Measurements from ENCODE around the gene PLA2G2D. TPM values are rescaled to one million over a fixed set of nuclear protein-coding genes. Genes with fewer than 3 reads are reported as not detected.

Gene PLA2G2D
- total RNA-seq, 3 donors from 2014 or later (not counting 1 experiment from before 2014, with no cell fraction given), result not detected

DNA sequence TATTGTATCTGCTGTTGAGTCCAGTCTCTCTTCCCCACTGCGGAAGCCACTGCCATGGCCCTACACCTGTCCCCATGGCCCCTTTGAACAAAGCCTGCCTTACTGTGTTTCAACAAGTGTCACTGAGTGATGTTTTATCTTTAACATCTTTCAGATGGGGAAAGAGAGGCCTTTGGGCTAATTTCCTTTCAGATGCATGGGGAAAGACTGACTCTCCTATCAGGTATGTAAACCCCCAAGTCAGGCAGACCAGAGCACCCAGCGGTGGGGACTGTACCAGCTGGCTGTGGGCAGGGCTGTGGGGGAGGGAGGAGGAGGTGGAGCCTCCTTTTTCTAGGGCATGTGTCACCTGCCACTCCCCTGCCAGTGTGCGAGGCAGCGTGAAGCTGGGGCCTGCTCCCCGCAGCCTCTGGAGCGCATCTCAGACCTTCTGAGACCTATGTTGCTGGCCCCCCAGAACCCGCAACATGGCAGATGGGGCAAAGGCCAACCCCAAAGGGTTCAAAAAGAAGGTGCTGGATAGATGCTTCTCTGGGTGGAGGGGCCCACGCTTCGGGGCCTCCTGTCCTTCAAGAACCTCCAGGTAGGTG is 19.7 kb upstream of the PLA2G2D start, which contains the start of gene PLA2G2F:
PLA2G2F (plus strand) TSS at position 363 of the 590 bp plus-strand sequence; CDS start at position 468, 105 bp downstream.
- Mint-ChIP-seq H3K27me3 (ENCODE audit: low read depth in 2 of 2) (peaks cover 4 to 11% of the 10 kb centered on the region in 2 donors), H3K36me3 (no peaks in the 10 kb centered on the region), H3K27ac (no peak within 1 kb of the TSS), H3K9me3 (no peaks in the 10 kb centered on the region), H3K4me1 (no peaks in the 10 kb centered on the region), H3K4me3 (no peak within 1 kb of the TSS)
- H3K9me3 ChIP-seq (ENCODE audit: control insufficient read depth, insufficient read depth, low read length), result no peaks in the 10 kb centered on the region
- ATAC-seq (no peak), DNase-seq (no peak)
- no peak for TF ChIP-seq CTCF (IDR thresholded peaks at IDR 0.05)
- no peak within 1 kb of the TSS for H3K4me3 ChIP-seq (ENCODE audit: low read length)
- no peaks in the 10 kb centered on the region for H3K4me1 ChIP-seq (ENCODE audit: control insufficient read depth, insufficient read depth, low read length)
- H3K27ac ChIP-seq (ENCODE audit: low read length), result no peak within 1 kb of the TSS
- peaks cover 2% of the 10 kb centered on the region for H3K27me3 ChIP-seq (ENCODE audit: control insufficient read depth, insufficient read depth, low read length)
- no peaks in the 10 kb centered on the region for H3K36me3 ChIP-seq (ENCODE audit: control insufficient read depth, insufficient read depth, low read length)
- intact Hi-C loops (cut with micrococcal nuclease), result no loop called here
- WGBS (ENCODE audit: insufficient coverage), result 82% methylated on average over 9 of the region's 9 CpGs

GRCh38 chr1:20138346-20138745 is 19.0 kb upstream of the PLA2G2D start:
- Histone ChIP-seq H3K27ac (ENCODE audit: low read length) (no peak overlapping the region), H3K27me3 (ENCODE audit: control insufficient read depth, insufficient read depth, low read length) (peaks cover 2% of the 10 kb centered on the region), H3K36me3 (ENCODE audit: control insufficient read depth, insufficient read depth, low read length) (no peaks in the 10 kb centered on the region), H3K4me3 (ENCODE audit: low read length) (no peak overlapping the region), H3K4me1 (ENCODE audit: control insufficient read depth, insufficient read depth, low read length) (no peaks in the 10 kb centered on the region), H3K9me3 (ENCODE audit: control insufficient read depth, insufficient read depth, low read length) (no peaks in the 10 kb centered on the region)
- H3K9me3 Mint-ChIP-seq, result no peaks in the 10 kb centered on the region
- H3K4me3 Mint-ChIP-seq, result no peak overlapping the region
- H3K27me3 Mint-ChIP-seq (ENCODE audit: low read depth in 2 of 2), result peaks cover 7 to 15% of the 10 kb centered on the region in 2 donors
- no peaks in the 10 kb centered on the region for H3K4me1 Mint-ChIP-seq
- whole genome bisulfite sequencing (ENCODE audit: insufficient coverage), result 92% methylated on average over 6 of the region's 6 CpGs
- ATAC-seq (no peak), DNase-seq (no peak)
- H3K27ac Mint-ChIP-seq, result no peak overlapping the region
- intact Hi-C loops (cut with micrococcal nuclease), result no loop called here
- no peak for TF ChIP-seq CTCF (IDR thresholded peaks at IDR 0.05)
- H3K36me3 Mint-ChIP-seq, result no peaks in the 10 kb centered on the region

DNA sequence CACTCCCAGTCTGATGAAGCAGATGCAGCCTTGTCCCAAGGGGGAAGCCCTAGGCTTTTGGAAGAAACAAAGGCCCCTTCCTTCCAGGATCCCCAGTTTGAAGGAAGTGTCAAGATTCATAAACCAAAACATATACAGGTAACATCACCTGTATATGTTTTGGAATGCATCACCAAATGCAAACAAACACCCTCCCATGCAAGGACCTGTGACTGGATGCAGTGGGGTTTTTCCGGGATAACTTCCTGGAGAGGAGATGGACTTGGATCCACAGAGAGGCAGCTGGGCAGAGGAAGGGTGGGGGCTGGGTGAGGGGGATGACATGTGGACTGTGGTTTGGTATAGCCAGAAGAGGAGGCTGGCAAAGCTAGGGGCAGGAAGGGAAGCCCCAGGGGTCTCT is 18.3 kb upstream of the PLA2G2D start:
- intact Hi-C loops (cut with micrococcal nuclease), result no loop called here
- no peaks in the 10 kb centered on the region for H3K4me1 ChIP-seq (ENCODE audit: control insufficient read depth, insufficient read depth, low read length)
- ATAC-seq, result no peak
- H3K27ac ChIP-seq (ENCODE audit: low read length), result no peak overlapping the region
- TF ChIP-seq CTCF (IDR thresholded peaks at IDR 0.05), result no peak
- no peaks in the 10 kb centered on the region for H3K9me3 ChIP-seq (ENCODE audit: control insufficient read depth, insufficient read depth, low read length)
- DNase-seq, result no peak
- 90% methylated on average over 1 of the region's 1 CpG for WGBS (ENCODE audit: insufficient coverage)
- Mint-ChIP-seq H3K9me3 (no peaks in the 10 kb centered on the region), H3K36me3 (no peaks in the 10 kb centered on the region), H3K4me1 (no peaks in the 10 kb centered on the region), H3K4me3 (no peak overlapping the region), H3K27me3 (ENCODE audit: low read depth in 2 of 2) (peaks cover 7 to 15% of the 10 kb centered on the region in 2 donors), H3K27ac (no peak overlapping the region)
- H3K36me3 ChIP-seq (ENCODE audit: control insufficient read depth, insufficient read depth, low read length), result no peaks in the 10 kb centered on the region
- H3K27me3 ChIP-seq (ENCODE audit: control insufficient read depth, insufficient read depth, low read length), result peaks cover 2% of the 10 kb centered on the region
- no peak overlapping the region for H3K4me3 ChIP-seq (ENCODE audit: low read length)

DNA sequence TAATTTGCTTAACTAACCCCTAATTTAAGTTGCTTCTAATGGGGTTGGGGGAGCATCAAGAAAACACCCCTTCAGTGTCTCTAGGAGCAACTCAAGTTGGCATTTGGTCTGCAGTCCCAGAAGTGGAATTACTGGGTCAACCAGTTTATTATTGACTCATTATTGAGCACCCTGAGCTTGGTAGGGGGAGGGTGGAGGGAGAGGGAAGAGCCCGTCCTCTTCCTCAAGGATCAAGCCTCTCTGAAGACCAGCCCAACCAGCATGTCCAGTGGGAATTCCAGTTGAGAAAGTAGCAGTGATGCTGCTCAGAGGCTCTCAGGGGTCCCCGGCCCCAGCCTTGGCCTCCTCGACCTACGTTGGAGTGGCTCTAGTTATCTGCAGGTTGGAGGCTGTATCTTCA is 17.7 kb upstream of the PLA2G2D start:
- DNase-seq (no peak), ATAC-seq (no peak)
- H3K4me1 ChIP-seq (ENCODE audit: control insufficient read depth, insufficient read depth, low read length), result no peaks in the 10 kb centered on the region
- intact Hi-C loops (cut with micrococcal nuclease), result no loop called here
- Mint-ChIP-seq H3K27me3 (ENCODE audit: low read depth in 2 of 2) (peaks cover 9 to 19% of the 10 kb centered on the region in 2 donors), H3K9me3 (no peaks in the 10 kb centered on the region), H3K4me3 (no peak overlapping the region), H3K4me1 (no peaks in the 10 kb centered on the region), H3K36me3 (no peaks in the 10 kb centered on the region), H3K27ac (no peak overlapping the region)
- whole genome bisulfite sequencing (ENCODE audit: insufficient coverage), result 91% methylated on average over 4 of the region's 4 CpGs
- no peak overlapping the region for H3K27ac ChIP-seq (ENCODE audit: low read length)
- H3K36me3 ChIP-seq (ENCODE audit: control insufficient read depth, insufficient read depth, low read length), result no peaks in the 10 kb centered on the region
- no peak for TF ChIP-seq CTCF (IDR thresholded peaks at IDR 0.05)
- H3K9me3 ChIP-seq (ENCODE audit: control insufficient read depth, insufficient read depth, low read length), result no peaks in the 10 kb centered on the region
- no peak overlapping the region for H3K4me3 ChIP-seq (ENCODE audit: low read length)
- peaks cover 2% of the 10 kb centered on the region for H3K27me3 ChIP-seq (ENCODE audit: control insufficient read depth, insufficient read depth, low read length)
